H9 (cell line): ENCODE results near the gene SHISA4. TPM values are rescaled to one million over a fixed set of nuclear protein-coding genes. Genes with fewer than 3 reads are reported as not detected.

Experiments
- DNase-seq: peaks from one replicate; pipeline ENCODE4 v3.0.0-alpha.2; 2017
- H2AFZ ChIP-seq: one replicate; pipeline ENCODE4 v1.6.1; 2013; ENCODE audit warnings: mild to moderate bottlenecking, low read length, control low read depth, moderate library complexity
- H2AK5ac ChIP-seq: 2 replicates; pipeline ENCODE4 v1.6.1; 2013; ENCODE audit warnings: low read length, control low read depth, mixed read lengths; ENCODE audit not compliant: insufficient read length
- H2BK120ac ChIP-seq: one replicate; pipeline ENCODE4 v1.6.1; 2013; ENCODE audit warnings: low read depth, mild to moderate bottlenecking, low read length, control low read depth, inconsistent platforms; ENCODE audit not compliant: poor library complexity, severe bottlenecking
- H2BK12ac ChIP-seq: 2 replicates; pipeline ENCODE4 v1.6.1; 2013; ENCODE audit warnings: low read length, control low read depth, mixed read lengths, low read depth; ENCODE audit not compliant: insufficient read length
- H2BK15ac ChIP-seq: 2 replicates; pipeline ENCODE4 v1.6.1; 2013; ENCODE audit warnings: low read depth, low read length, control low read depth
- H2BK20ac ChIP-seq: one replicate; pipeline ENCODE4 v1.6.1; 2013; ENCODE audit warnings: low read depth, mild to moderate bottlenecking, low read length, control low read depth, inconsistent platforms; ENCODE audit not compliant: poor library complexity, severe bottlenecking
- H2BK5ac ChIP-seq: 2 replicates; pipeline ENCODE4 v1.6.1; 2013; ENCODE audit warnings: low read length, control low read depth, mixed read lengths; ENCODE audit not compliant: insufficient read length
- H3K14ac ChIP-seq: 2 replicates; pipeline ENCODE4 v1.6.1; 2013; ENCODE audit warnings: low read length, control low read depth; ENCODE audit not compliant: insufficient read depth
- H3K18ac ChIP-seq: 2 replicates; pipeline ENCODE4 v1.6.1; 2013; ENCODE audit warnings: low read depth, mild to moderate bottlenecking, mixed read lengths, low read length, control low read depth; ENCODE audit not compliant: insufficient read length
- H3K23ac ChIP-seq: 2 replicates; pipeline ENCODE4 v1.6.1; 2013; ENCODE audit warnings: low read length, control low read depth, mixed read lengths, low read depth; ENCODE audit not compliant: insufficient read length
- H3K23me2 ChIP-seq: 2 replicates; pipeline ENCODE4 v1.6.1; 2013; ENCODE audit warnings: low read depth, mild to moderate bottlenecking, mixed read lengths, low read length, control low read depth; ENCODE audit not compliant: insufficient read length, poor library complexity, severe bottlenecking
- H3K27ac ChIP-seq: 2 replicates; pipeline ENCODE4 v1.5.1; 2013; ENCODE audit warnings: low read length, control low read depth, mixed read lengths, low read depth; ENCODE audit not compliant: insufficient read length
- H3K27me3 ChIP-seq: 2 replicates; pipeline ENCODE4 v1.6.1; 2013; ENCODE audit warnings: low read length, control low read depth, inconsistent platforms; ENCODE audit not compliant: insufficient read depth
- H3K4ac ChIP-seq: 2 replicates; pipeline ENCODE4 v1.6.1; 2013; ENCODE audit warnings: low read depth, mild to moderate bottlenecking, control low read depth, inconsistent platforms, low read length, moderate library complexity
- H3K4me1 ChIP-seq: 2 replicates; pipeline ENCODE4 v1.6.1; 2013; ENCODE audit warnings: low read length, control low read depth, inconsistent platforms; ENCODE audit not compliant: insufficient read depth
- H3K4me2 ChIP-seq: 2 replicates; pipeline ENCODE4 v1.6.1; 2013; ENCODE audit warnings: low read length, control low read depth, mixed read lengths; ENCODE audit not compliant: insufficient read length, insufficient read depth
- H3K56ac ChIP-seq: 2 replicates; pipeline ENCODE4 v1.6.1; 2013; ENCODE audit warnings: low read depth, mild to moderate bottlenecking, mixed read lengths, low read length, control low read depth; ENCODE audit not compliant: insufficient read length
- H3K79me1 ChIP-seq: 2 replicates; pipeline ENCODE4 v1.6.1; 2013; ENCODE audit warnings: low read depth, mild to moderate bottlenecking, moderate library complexity, low read length, control low read depth, inconsistent platforms; ENCODE audit not compliant: insufficient read depth, poor library complexity, severe bottlenecking
- H3K79me2 ChIP-seq: 2 replicates; pipeline ENCODE4 v1.6.1; 2013; ENCODE audit warnings: low read length, control low read depth, inconsistent platforms; ENCODE audit not compliant: insufficient read depth
- H3K9ac ChIP-seq: 2 replicates; pipeline ENCODE4 v1.6.1; 2013; ENCODE audit warnings: low read length, control low read depth, mixed read lengths; ENCODE audit not compliant: insufficient read length; ENCODE audit errors: extremely low read depth
- H3K9me3 ChIP-seq: one replicate; pipeline ENCODE4 v1.6.1; 2013; ENCODE audit warnings: low read depth, low read length, inconsistent platforms; ENCODE audit not compliant: control insufficient read depth
- H3T11ph ChIP-seq: one replicate; pipeline ENCODE4 v1.6.1; 2013; ENCODE audit warnings: mild to moderate bottlenecking, low read length, control low read depth, inconsistent platforms
- H4K20me1 ChIP-seq: one replicate; pipeline ENCODE4 v1.6.1; 2013; ENCODE audit not compliant: control insufficient read depth, insufficient read length, insufficient read depth
- H4K5ac ChIP-seq: 2 replicates; pipeline ENCODE4 v1.6.1; 2013; ENCODE audit warnings: low read depth, mild to moderate bottlenecking, mixed read lengths, low read length, control low read depth; ENCODE audit not compliant: insufficient read length
- H4K8ac ChIP-seq: replicated peaks from 2 replicates; pipeline ENCODE4 v1.6.1; 2013; ENCODE audit warnings: low read length, control low read depth, mixed read lengths, low read depth; ENCODE audit not compliant: insufficient read length
- H4K91ac ChIP-seq: 2 replicates; pipeline ENCODE4 v1.6.1; 2013; ENCODE audit warnings: low read depth, mild to moderate bottlenecking, moderate library complexity, mixed read lengths, low read length, control low read depth; ENCODE audit not compliant: insufficient read length
- H3K27ac Mint-ChIP-seq, 3 experiments: 2 replicates in 2 of 3; 3 replicates in 1 of 3; pipeline ENCODE4 v1.8.0; 2020 to 2021; ENCODE audit warnings: mixed read lengths in 3 of 3, mild to moderate bottlenecking in 1 of 3, moderate library complexity in 1 of 3
- H3K27me3 Mint-ChIP-seq: 2 replicates; pipeline ENCODE4 v1.8.0; 2021; ENCODE audit warnings: low read depth, mild to moderate bottlenecking, moderate library complexity, mixed read lengths
- H3K36me3 Mint-ChIP-seq, 3 experiments: 2 replicates in 2 of 3; 3 replicates in 1 of 3; pipeline ENCODE4 v1.8.0; 2020 to 2021; ENCODE audit warnings: low read depth in 3 of 3, mixed read lengths in 3 of 3; ENCODE audit not compliant: insufficient read depth in 1 of 3
- H3K4me1 Mint-ChIP-seq, 2 experiments: 2 replicates each; pipeline ENCODE4 v1.8.0; 2020; ENCODE audit warnings: mixed read lengths in 2 of 2
- H3K4me3 Mint-ChIP-seq, 2 experiments: 2 replicates in 1 of 2; 3 replicates in 1 of 2; pipeline ENCODE4 v1.8.0; 2020 to 2021; ENCODE audit warnings: mild to moderate bottlenecking in 2 of 2, mixed read lengths in 2 of 2, moderate library complexity in 1 of 2
- H3K9me3 Mint-ChIP-seq, 2 experiments: 2 replicates in 1 of 2; 3 replicates in 1 of 2; pipeline ENCODE4 v1.8.0; 2020; ENCODE audit warnings: mild to moderate bottlenecking in 2 of 2, mixed read lengths in 2 of 2, moderate library complexity in 1 of 2
- WGBS: extraction: QIAGEN DNeasy Blood & Tissue Kit; methylation state at CpG from one replicate; pipeline ENCODE4 v1.1.7; 2013; ENCODE audit warnings: missing lambda C conversion rate, low lambda C conversion rate, mixed read lengths; ENCODE audit not compliant: insufficient read length; ENCODE audit errors: extremely low coverage; 5-methylcytosine and 5-hydroxymethylcytosine counted together
- total RNA-seq: library from RNA; stranded (reverse); gene quantifications from 2 replicates; pipeline ENCODE4 v1.2.1, GENCODE V29; 2021
- TF ChIP-seq, protein P1 (sequence below): fragments of 200-600 bp; sonication (generic); conservative IDR thresholded peaks from 3 replicates; pipeline ENCODE4 v1.8.0; 2021; ENCODE audit warnings: antibody characterized with exemption, mild to moderate bottlenecking

The SHISA4 gene
- total RNA-seq, 1 experiment from 2014 or later: 6.3 TPM

DNA sequence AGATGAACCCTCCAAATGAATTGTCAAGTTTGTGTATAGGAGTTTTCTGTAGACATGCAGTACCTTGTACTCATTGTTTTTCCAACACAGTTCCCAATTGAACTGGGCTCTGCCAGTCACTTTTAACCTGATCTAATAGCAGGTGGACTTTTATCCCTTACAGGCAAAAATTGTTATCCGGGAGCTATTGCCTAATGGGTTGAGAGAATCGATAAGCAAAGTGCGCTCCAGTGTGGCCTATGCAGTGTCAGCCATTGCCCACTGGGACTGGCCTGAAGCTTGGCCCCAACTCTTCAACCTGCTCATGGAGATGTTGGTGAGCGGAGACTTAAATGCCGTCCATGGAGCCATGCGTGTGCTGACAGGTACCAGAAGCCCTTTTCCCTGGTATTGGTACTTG, 40.5 kb upstream of the SHISA4 start:
- H3K4me3 Mint-ChIP-seq: no peak overlapping the region
- no peaks in the 10 kb centered on the region for H4K20me1 ChIP-seq
- TF ChIP-seq, protein P1, sequence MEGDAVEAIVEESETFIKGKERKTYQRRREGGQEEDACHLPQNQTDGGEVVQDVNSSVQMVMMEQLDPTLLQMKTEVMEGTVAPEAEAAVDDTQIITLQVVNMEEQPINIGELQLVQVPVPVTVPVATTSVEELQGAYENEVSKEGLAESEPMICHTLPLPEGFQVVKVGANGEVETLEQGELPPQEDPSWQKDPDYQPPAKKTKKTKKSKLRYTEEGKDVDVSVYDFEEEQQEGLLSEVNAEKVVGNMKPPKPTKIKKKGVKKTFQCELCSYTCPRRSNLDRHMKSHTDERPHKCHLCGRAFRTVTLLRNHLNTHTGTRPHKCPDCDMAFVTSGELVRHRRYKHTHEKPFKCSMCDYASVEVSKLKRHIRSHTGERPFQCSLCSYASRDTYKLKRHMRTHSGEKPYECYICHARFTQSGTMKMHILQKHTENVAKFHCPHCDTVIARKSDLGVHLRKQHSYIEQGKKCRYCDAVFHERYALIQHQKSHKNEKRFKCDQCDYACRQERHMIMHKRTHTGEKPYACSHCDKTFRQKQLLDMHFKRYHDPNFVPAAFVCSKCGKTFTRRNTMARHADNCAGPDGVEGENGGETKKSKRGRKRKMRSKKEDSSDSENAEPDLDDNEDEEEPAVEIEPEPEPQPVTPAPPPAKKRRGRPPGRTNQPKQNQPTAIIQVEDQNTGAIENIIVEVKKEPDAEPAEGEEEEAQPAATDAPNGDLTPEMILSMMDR: no peak
- H4K8ac ChIP-seq: no peak overlapping the region
- no peak overlapping the region for H2BK5ac ChIP-seq
- no peak overlapping the region for H3K4ac ChIP-seq
- H3K9ac ChIP-seq: no peak overlapping the region
- no peaks in the 10 kb centered on the region for H3K79me1 ChIP-seq
- no peak overlapping the region for H2AK5ac ChIP-seq
- H2BK120ac ChIP-seq: no peak overlapping the region
- DNase-seq: no peak
- H4K91ac ChIP-seq: no peak overlapping the region
- no peak overlapping the region for H3T11ph ChIP-seq
- no peaks in the 10 kb centered on the region for H3K23me2 ChIP-seq
- H3K4me1 Mint-ChIP-seq: 0 out of 4 replicates have a peak, but pooled peaks cover 0 to under 1% of the 10 kb centered on the region in 2 experiments
- H2BK15ac ChIP-seq: no peak overlapping the region
- no peaks in the 10 kb centered on the region for H3K9me3 Mint-ChIP-seq
- no peak overlapping the region for H4K5ac ChIP-seq
- no peak overlapping the region for H2BK20ac ChIP-seq
- peaks cover 4% of the 10 kb centered on the region; the same call in 1 of the 2 replicates for H3K79me2 ChIP-seq
- H3K27me3 Mint-ChIP-seq: no peaks in the 10 kb centered on the region
- H3K36me3 Mint-ChIP-seq: peaks cover 23 to 53% (median 52%) of the 10 kb centered on the region in 3 experiments; a peak in 6 of 7 replicates
- no peaks in the 10 kb centered on the region for H3K27me3 ChIP-seq
- no peak overlapping the region for H2BK12ac ChIP-seq
- H3K27ac ChIP-seq: no peak overlapping the region
- no peak overlapping the region for H3K14ac ChIP-seq
- H3K23ac ChIP-seq: no peak overlapping the region
- H3K4me1 ChIP-seq: no peaks in the 10 kb centered on the region
- H3K9me3 ChIP-seq: no peaks in the 10 kb centered on the region
- H3K27ac Mint-ChIP-seq: no peak overlapping the region
- H3K18ac ChIP-seq: no peak overlapping the region
- no peak overlapping the region for H3K4me2 ChIP-seq
- no peak overlapping the region for H2AFZ ChIP-seq
- no peak overlapping the region for H3K56ac ChIP-seq
- WGBS: no CpG with 5 or more reads among the region's 6 CpGs
